SU-DHL-6 (cell line): ENCODE results near the gene NID1.

Experiments used
- CTCF ChIP-seq: fragments of 200-600 bp; sonication (generic); IDR thresholded peaks from one replicate; pipeline ENCODE4 v1.5.1; 2017; ENCODE audit warnings: antibody characterized with exemption, mild to moderate bottlenecking, low read length, moderate library complexity; ENCODE audit not compliant: insufficient read depth, poor library complexity, severe bottlenecking
- EZH2phosphoT487 ChIP-seq: fragments of 200-600 bp; sonication (generic), shearing (Covaris generic); conservative IDR thresholded peaks from 2 replicates; pipeline ENCODE4 v1.6.1; 2018; ENCODE audit warnings: mild to moderate bottlenecking, antibody characterized with exemption, low read length, moderate library complexity, mixed read lengths

DNA sequence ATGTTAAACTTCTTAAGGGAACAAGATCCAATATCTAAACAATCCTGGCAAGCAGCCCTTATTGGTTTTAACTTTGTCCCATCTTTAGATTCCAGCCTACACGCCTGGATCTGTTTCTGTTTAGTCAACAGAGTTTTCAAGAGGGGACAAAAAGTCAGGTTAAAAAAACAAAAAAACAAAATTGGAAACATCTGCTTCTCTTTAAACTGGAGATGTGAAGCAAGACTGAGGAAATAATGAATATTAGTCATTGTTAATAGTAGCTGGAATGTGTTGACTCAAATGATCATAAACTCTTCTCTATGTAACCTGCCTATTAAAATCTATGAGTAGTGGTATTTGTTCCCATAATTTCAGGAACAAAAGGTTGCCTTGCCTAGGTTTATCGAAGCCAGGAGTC lies 55.0 kb downstream of the NID1 start:
- TF ChIP-seq CTCF: no peak
- no peak for TF ChIP-seq EZH2phosphoT487
